ENCODE results near the gene DOCK1. TPM values are rescaled to one million over a fixed set of nuclear protein-coding genes. Genes with fewer than 3 reads are reported as not detected.

The DOCK1 gene
- total RNA-seq, 1 donor from 2014 or later: 16.8 TPM

DNA sequence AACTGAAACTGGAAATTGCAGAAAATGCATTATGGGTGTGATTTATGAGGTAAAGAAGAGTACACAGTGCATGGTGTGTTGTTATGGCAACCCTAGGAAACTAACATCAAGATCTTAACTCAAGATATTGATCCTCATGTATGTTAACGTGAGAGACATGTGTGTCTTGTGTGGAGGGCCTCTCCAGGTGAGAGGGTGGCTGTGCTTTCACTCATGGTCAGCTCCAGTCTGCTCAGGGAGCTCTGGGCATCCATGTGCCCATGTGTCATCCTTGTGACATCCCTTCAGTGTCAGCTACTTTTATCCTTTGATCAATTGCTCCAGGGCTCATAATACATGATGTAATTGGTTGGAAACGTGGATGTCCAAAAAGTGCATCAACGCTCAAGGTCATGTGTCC lies 316.1 kb downstream of the DOCK1 start:
- H3K4me3 ChIP-seq: no peak overlapping the region
- peaks cover 9% of the 10 kb centered on the region for H3K36me3 ChIP-seq
- no peaks in the 10 kb centered on the region for H3K9me3 ChIP-seq (replicated peaks)
- H3K27ac ChIP-seq (replicated peaks): no peak overlapping the region
- TF ChIP-seq, protein P1, sequence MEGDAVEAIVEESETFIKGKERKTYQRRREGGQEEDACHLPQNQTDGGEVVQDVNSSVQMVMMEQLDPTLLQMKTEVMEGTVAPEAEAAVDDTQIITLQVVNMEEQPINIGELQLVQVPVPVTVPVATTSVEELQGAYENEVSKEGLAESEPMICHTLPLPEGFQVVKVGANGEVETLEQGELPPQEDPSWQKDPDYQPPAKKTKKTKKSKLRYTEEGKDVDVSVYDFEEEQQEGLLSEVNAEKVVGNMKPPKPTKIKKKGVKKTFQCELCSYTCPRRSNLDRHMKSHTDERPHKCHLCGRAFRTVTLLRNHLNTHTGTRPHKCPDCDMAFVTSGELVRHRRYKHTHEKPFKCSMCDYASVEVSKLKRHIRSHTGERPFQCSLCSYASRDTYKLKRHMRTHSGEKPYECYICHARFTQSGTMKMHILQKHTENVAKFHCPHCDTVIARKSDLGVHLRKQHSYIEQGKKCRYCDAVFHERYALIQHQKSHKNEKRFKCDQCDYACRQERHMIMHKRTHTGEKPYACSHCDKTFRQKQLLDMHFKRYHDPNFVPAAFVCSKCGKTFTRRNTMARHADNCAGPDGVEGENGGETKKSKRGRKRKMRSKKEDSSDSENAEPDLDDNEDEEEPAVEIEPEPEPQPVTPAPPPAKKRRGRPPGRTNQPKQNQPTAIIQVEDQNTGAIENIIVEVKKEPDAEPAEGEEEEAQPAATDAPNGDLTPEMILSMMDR (IDR thresholded peaks at IDR 0.05; ENCODE audit: borderline replicate concordance): no peak
- intact Hi-C loops (cut with micrococcal nuclease): no loop called here
- no peak for DNase-seq
- H3K4me1 ChIP-seq: no peaks in the 10 kb centered on the region
- H3K27me3 ChIP-seq (ENCODE audit: low read depth): no peaks in the 10 kb centered on the region

DNA sequence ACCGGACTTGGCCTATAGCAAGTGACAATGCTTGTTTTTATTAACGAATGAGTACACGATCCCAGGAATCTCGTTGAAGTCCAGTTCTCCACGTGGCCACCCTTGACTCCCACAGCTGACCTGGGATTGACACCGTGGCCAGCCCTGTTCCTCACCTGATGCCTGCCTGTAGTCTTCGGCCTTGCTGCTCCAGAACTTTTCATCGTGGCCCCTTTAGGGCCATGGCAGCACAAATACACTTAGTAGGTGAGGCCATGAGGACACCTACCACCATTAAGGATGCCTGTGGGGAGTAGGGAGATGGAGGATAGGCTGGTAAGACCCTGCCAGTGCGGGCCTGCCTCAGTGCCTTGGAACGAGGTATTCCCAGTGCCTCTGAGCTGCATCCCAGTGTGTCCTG lies 321.8 kb downstream of the DOCK1 start:
- Histone ChIP-seq H3K27me3 (ENCODE audit: low read depth) (no peaks in the 10 kb centered on the region), H3K36me3 (peaks cover 3% of the 10 kb centered on the region), H3K27ac (replicated peaks) (no peak overlapping the region), H3K9me3 (replicated peaks) (no peaks in the 10 kb centered on the region), H3K4me1 (no peaks in the 10 kb centered on the region), H3K4me3 (no peak overlapping the region)
- TF ChIP-seq, protein P1 (IDR thresholded peaks at IDR 0.05; ENCODE audit: borderline replicate concordance): no peak
- DNase-seq: no peak
- intact Hi-C loops (cut with micrococcal nuclease): no loop called here

DNA sequence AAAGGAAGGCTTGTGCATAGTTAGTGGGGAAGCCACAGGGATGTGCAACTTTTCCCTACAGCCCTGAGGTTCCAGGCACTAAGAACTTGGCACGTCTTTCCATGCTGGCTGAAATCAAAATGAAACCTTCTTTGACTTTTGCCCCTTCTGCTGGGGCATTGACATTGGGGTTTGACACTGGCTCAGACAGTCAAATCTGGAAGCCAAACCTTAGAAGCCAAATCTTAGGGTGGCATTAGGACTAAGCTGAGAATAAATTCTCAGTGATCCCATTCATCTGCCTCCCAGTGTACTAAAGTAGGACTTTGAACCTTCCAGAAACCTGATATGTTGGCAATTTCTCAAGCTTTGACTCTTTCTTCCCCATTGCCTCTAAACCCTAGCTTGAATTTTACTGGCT lies 322.4 kb downstream of the DOCK1 start:
- H3K27me3 ChIP-seq (ENCODE audit: low read depth): no peaks in the 10 kb centered on the region
- H3K4me1 ChIP-seq: no peaks in the 10 kb centered on the region
- DNase-seq: no peak
- peaks cover 3% of the 10 kb centered on the region for H3K36me3 ChIP-seq
- H3K4me3 ChIP-seq: no peak overlapping the region
- intact Hi-C loops (cut with micrococcal nuclease): no loop called here
- no peak overlapping the region for H3K27ac ChIP-seq (replicated peaks)
- TF ChIP-seq, protein P1 (IDR thresholded peaks at IDR 0.05; ENCODE audit: borderline replicate concordance): no peak
- H3K9me3 ChIP-seq (replicated peaks): no peaks in the 10 kb centered on the region

DNA sequence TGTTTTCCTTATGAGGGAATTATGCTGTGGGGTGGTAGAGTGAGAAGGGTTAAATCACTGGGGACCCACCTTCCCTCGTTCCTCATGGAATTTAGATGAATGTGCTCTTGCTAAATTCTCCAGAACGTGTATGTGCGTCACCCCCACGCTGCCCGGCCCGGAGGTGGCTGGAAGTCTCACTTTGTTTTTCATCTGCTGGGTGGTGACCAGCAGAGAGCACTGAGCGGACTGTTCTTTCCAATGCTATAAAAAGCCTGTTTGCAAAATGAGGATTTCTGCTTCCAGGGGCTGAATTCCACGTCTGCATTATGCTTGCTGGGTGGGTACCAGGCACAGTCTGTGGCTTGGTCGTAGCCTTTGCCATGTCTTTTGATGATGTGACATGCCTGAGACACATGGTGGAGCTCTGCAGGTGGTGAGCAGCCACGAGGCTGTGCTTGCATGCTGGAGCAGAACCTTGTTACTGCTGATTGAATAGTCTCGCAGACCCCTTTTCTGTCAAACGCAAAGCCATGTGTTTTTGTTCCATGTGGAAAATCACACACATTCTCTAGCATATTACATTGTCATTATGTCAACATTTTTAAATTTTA lies 323.1 kb downstream of the DOCK1 start:
- TF ChIP-seq, protein P1 (IDR thresholded peaks at IDR 0.05; ENCODE audit: borderline replicate concordance): no peak
- Histone ChIP-seq H3K27me3 (ENCODE audit: low read depth) (no peaks in the 10 kb centered on the region), H3K4me3 (no peak overlapping the region), H3K36me3 (peaks cover 3% of the 10 kb centered on the region), H3K9me3 (replicated peaks) (no peaks in the 10 kb centered on the region), H3K4me1 (no peaks in the 10 kb centered on the region), H3K27ac (replicated peaks) (no peak overlapping the region)
- no peak for DNase-seq
- intact Hi-C loops (cut with micrococcal nuclease): no loop called here

DNA sequence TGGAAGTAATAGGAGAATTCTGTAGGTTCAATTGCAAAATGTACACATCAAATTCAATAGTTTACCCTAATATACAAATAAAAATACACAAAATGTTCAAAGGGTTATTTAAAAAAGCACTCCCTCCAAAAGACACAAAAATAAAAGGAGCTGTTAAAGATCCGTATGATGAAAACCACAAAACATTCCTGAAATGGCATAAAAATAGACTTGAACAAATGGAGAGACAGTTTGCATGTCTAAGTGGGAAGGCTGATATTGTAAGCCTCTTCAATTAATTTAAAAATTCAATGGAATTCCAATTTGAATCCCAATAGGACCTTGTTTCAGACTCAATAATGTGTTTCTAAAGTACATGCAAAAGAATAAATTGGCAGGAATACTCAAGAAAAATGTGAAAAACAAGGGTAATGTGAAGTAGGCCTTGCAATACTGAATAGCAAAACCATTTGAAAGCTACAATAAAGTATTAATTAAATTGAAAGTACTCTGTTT lies 329.1 kb downstream of the DOCK1 start:
- no peak for DNase-seq
- TF ChIP-seq, protein P1 (IDR thresholded peaks at IDR 0.05; ENCODE audit: borderline replicate concordance): no peak
- Histone ChIP-seq H3K27ac (replicated peaks) (no peak overlapping the region), H3K9me3 (replicated peaks) (no peaks in the 10 kb centered on the region), H3K36me3 (no peaks in the 10 kb centered on the region), H3K4me1 (no peaks in the 10 kb centered on the region), H3K4me3 (no peak overlapping the region), H3K27me3 (ENCODE audit: low read depth) (no peaks in the 10 kb centered on the region)
- intact Hi-C loops (cut with micrococcal nuclease): no loop called here

Measured in left ventricle myocardium inferior (tissue), 1 donor.